KBM-7 (cell line): ENCODE measurements around the gene SART3.
"Not testable (repeated sequence)": the region's sequence is repeated elsewhere in the genome, so short reads cannot be mapped to it uniquely, and the experiment has no call there.

Experiments used
- DNase-seq: peaks from one replicate; pipeline ENCODE4 v3.0.0-alpha.2; 2015
- in situ Hi-C: fragments of 300-500 bp; cut with MboI; formaldehyde crosslinking; loops from 2 replicates; pipeline ENCODE4 v1.14.3; 2020; ENCODE audit warnings: low sequenced_read_pairs, low pct_unique_long_range_greater_than_20kb, mixed read lengths

Gene SART3

GRCh38 chr12:108583991-108584390 is 23.0 kb upstream of the SART3 start:
- in situ Hi-C loops, result no loop called here
- DNase-seq, result no peak

- in situ Hi-C loops, result no loop called here
- no peak for DNase-seq
These were observed 22.2 kb upstream of the SART3 start for GRCh38 chr12:108582978-108583770.

- no peak for DNase-seq
- in situ Hi-C loops, result no loop called here
These were observed 21.5 kb upstream of the SART3 start for GRCh38 chr12:108582509-108582908.

- DNase-seq, result no peak
- in situ Hi-C loops, result no loop called here
These were observed 20.6 kb upstream of the SART3 start for GRCh38 chr12:108581311-108582227.

- in situ Hi-C loops, result no loop called here
- no peak for DNase-seq
These were observed 19.6 kb upstream of the SART3 start for GRCh38 chr12:108580531-108580930.

- DNase-seq, result no peak
- in situ Hi-C loops, result no loop called here
These were observed 17.8 kb upstream of the SART3 start for GRCh38 chr12:108578813-108579212.

GRCh38 chr12:108578264-108578663 is 17.3 kb upstream of the SART3 start:
- in situ Hi-C loops, result no loop called here
- DNase-seq, result no peak

- DNase-seq, result no peak
- in situ Hi-C loops, result no loop called here
These were observed 16.5 kb upstream of the SART3 start for GRCh38 chr12:108577458-108577857.

GRCh38 chr12:108576660-108577234 is 15.8 kb upstream of the SART3 start:
- in situ Hi-C loops, result no loop called here
- DNase-seq, result no peak

GRCh38 chr12:108575199-108575912 is 14.4 kb upstream of the SART3 start:
- in situ Hi-C loops, result no loop called here
- no peak for DNase-seq

GRCh38 chr12:108574276-108574675 is 13.3 kb upstream of the SART3 start:
- in situ Hi-C loops, DNase-seq: not testable (repeated sequence)

- no peak for DNase-seq
- in situ Hi-C loops, result no loop called here
These were observed 12.3 kb upstream of the SART3 start for GRCh38 chr12:108573317-108573716.

GRCh38 chr12:108572166-108572790 is 11.3 kb upstream of the SART3 start:
- in situ Hi-C loops, result no loop called here
- no peak for DNase-seq

GRCh38 chr12:108571609-108572165 is 10.7 kb upstream of the SART3 start:
- no peak for DNase-seq
- in situ Hi-C loops, result no loop called here

GRCh38 chr12:108570743-108571608 is 10.0 kb upstream of the SART3 start:
- peak; percentile 56 for DNase-seq
- in situ Hi-C loops, result no loop called here

- in situ Hi-C loops, result no loop called here
- no peak for DNase-seq
These were observed 7.6 kb upstream of the SART3 start for GRCh38 chr12:108568338-108569154.
